ENCODE measurements around the gene ISCA1. TPM values are rescaled to one million over a fixed set of nuclear protein-coding genes. Genes with fewer than 3 reads are reported as not detected.
A peak's percentile ranks its signal among the peaks of the same experiment; 100 is the strongest.

The ISCA1 gene
- total RNA-seq, 1 donor from 2014 or later = 20.6 TPM

DNA sequence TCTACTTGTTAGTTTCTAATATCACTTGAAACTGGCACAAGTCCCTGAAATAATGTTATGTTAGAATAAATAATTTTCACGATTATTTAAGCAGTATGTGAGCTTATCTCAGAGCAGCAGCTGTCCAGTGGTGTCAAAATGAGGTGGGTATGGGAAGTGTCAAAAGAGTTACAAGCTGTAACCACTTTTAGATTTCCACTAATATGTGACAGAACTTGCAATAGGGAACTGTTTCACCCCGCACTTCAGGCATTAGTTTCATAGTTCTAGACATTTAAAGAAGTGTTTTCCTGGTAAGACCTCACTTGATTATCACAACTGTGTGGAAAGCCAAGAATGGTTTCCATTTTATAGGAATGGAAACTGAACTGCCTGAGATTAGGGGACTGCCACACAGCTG lies 2.9 kb upstream of the ISCA1 start:
- Histone ChIP-seq H3K4me1 (peaks cover 0 to 9% of the 10 kb centered on the region in 2 donors), H3K36me3 (peaks cover 0 to 11% of the 10 kb centered on the region in 2 donors), H3K27ac (no peak overlapping the region), H3K9me3 (no peaks in the 10 kb centered on the region), H3K4me3 (no peak overlapping the region), H3K27me3 (no peaks in the 10 kb centered on the region)
- no peak for DNase-seq (ENCODE audit: low spot score in 2 of 2)
- TF ChIP-seq, protein P1, sequence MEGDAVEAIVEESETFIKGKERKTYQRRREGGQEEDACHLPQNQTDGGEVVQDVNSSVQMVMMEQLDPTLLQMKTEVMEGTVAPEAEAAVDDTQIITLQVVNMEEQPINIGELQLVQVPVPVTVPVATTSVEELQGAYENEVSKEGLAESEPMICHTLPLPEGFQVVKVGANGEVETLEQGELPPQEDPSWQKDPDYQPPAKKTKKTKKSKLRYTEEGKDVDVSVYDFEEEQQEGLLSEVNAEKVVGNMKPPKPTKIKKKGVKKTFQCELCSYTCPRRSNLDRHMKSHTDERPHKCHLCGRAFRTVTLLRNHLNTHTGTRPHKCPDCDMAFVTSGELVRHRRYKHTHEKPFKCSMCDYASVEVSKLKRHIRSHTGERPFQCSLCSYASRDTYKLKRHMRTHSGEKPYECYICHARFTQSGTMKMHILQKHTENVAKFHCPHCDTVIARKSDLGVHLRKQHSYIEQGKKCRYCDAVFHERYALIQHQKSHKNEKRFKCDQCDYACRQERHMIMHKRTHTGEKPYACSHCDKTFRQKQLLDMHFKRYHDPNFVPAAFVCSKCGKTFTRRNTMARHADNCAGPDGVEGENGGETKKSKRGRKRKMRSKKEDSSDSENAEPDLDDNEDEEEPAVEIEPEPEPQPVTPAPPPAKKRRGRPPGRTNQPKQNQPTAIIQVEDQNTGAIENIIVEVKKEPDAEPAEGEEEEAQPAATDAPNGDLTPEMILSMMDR (IDR thresholded peaks at IDR 0.05) = no peak
- intact Hi-C loops (cut with DNase I) = no loop called here

DNA sequence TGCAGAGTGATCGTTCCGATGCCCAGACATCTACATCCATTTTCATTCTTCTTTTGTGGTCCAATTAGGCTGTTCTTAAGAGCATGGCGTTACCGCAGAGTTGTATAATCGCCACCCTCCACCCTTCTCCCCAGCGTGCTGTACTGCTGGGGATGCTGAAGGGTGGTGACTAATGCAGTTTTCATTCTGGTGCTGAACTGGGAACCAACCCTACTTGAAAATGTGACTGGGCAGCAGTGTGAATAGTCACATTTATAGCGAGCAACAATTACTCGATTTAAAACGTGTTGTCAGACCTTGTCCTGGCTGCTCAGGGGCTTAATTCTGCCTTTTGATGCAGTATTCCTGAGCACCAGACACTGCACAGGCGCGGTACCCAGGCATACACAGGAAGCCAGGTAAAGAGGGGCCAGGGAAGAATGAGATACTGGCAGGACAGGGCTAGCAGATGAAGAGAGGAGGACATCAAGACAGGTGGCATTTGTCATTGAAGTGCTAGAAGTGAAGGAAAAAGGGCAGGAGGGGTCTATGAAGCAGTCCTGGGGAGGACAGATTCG lies 719 bp upstream of the ISCA1 start:
- TF ChIP-seq, protein P1 (IDR thresholded peaks at IDR 0.05) = no peak
- Histone ChIP-seq H3K9me3 (no peaks in the 10 kb centered on the region), H3K36me3 (peaks cover 0 to 6% of the 10 kb centered on the region in 2 donors), H3K4me3 (peak overlapping the region; percentile 68 to 81), H3K27me3 (no peaks in the 10 kb centered on the region), H3K4me1 (peaks cover 0 to 15% of the 10 kb centered on the region in 2 donors), H3K27ac (peak overlapping the region; percentile 91 to 98)
- DNase-seq (ENCODE audit: low spot score in 2 of 2) = no peak
- intact Hi-C loops (cut with DNase I) = loop anchor here (1.0 to 5.0 kb wide), 5 partner anchors 71 to 1429 kb away; partner anchors contain the start of genes AGTPBP1, NAA35 and TUT7

DNA sequence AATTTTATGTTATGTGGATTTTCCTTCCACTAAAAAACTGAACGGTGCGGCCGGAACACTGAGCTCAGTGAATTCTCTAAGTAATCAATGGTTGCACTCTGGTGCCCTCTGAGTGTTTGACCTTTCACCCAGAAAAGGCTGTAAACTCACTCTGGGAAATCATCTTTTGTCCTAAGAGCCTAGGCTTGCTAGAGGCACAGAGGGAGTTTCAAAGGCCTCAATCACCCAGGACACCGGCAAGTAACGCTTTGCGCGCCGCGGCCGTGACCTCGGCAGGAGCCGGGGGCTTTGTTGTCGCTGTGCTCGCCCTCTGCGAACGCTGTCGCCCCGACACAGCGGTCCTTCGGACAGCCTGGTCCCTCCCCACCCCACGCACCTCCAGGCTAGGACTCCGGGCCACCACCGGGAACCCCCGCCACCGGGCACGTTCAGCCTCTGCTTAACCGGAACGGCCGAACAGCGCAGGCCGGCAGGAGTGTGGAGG lies 703 bp downstream of the ISCA1 start:
- no peaks in the 10 kb centered on the region for H3K36me3 ChIP-seq
- peak overlapping the region; percentile 68 to 81 for H3K4me3 ChIP-seq
- intact Hi-C loops (cut with DNase I) = loop anchor here (1.0 to 5.0 kb wide), 5 partner anchors 73 to 1431 kb away; partner anchors contain the start of genes AGTPBP1, NAA35 and TUT7
- TF ChIP-seq, protein P1 (IDR thresholded peaks at IDR 0.05) = no peak
- peak overlapping the region; percentile 91 to 98 for H3K27ac ChIP-seq
- H3K27me3 ChIP-seq = no peaks in the 10 kb centered on the region
- H3K9me3 ChIP-seq = no peaks in the 10 kb centered on the region
- peaks cover 0 to 15% of the 10 kb centered on the region in 2 donors for H3K4me1 ChIP-seq
- no peak for DNase-seq (ENCODE audit: low spot score in 2 of 2)

DNA sequence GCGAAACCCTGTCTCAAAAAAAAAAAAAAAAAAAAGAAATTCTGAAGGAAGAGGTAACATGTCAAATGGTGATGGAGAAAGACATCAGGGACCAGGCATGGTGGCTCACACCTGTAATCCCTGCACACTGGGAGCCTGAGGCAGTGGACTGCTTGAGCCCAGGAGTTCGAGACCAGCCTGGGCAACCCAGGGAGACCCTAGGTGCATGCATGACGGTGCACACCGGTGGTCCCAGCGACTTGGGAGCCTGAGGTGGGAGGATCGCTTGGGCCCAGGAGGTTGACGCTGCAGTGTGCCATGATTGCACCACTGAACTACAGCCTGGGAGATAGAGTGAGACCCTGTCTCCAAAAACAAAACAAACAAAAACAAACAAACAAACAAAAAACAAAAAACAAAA lies 1.8 kb downstream of the ISCA1 start:
- Histone ChIP-seq H3K27ac (no peak overlapping the region), H3K27me3 (no peaks in the 10 kb centered on the region), H3K36me3 (no peaks in the 10 kb centered on the region), H3K9me3 (no peaks in the 10 kb centered on the region), H3K4me3 (no peak overlapping the region), H3K4me1 (peaks cover 0 to 15% of the 10 kb centered on the region in 2 donors)
- no peak for DNase-seq (ENCODE audit: low spot score in 2 of 2)
- intact Hi-C loops (cut with DNase I) = loop anchor here (5.0 kb wide), 3 partner anchors 442 to 1432 kb away; partner anchors contain the start of gene AGTPBP1
- TF ChIP-seq, protein P1 (IDR thresholded peaks at IDR 0.05) = no peak

DNA sequence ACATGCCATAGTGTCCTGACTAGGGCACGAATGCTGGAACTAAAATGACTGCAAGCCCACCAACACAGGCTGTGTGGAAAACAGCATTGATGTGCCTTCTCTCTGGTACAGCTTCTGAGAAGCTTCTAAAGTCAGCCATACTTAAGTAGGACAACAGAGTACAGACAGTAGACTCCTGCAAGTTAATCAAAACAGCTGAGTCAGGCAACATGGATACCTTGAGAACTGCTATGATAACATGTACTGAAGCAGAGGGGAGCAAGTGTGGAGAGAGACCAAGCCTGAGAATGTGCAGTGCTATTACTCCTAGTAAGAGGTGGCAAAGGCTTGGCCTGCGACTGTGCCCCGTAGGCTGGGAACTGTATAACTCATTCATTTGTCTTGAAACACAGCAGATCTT lies 2.5 kb downstream of the ISCA1 start:
- peaks cover 0 to 15% of the 10 kb centered on the region in 2 donors for H3K4me1 ChIP-seq
- DNase-seq (ENCODE audit: low spot score in 2 of 2) = no peak
- no peaks in the 10 kb centered on the region for H3K27me3 ChIP-seq
- H3K27ac ChIP-seq = no peak overlapping the region
- intact Hi-C loops (cut with DNase I) = loop anchor here (5.0 kb wide), 4 partner anchors 442 to 1432 kb away; partner anchors contain the start of gene AGTPBP1
- no peaks in the 10 kb centered on the region for H3K9me3 ChIP-seq
- H3K4me3 ChIP-seq = no peak overlapping the region
- H3K36me3 ChIP-seq = no peaks in the 10 kb centered on the region
- TF ChIP-seq, protein P1 (IDR thresholded peaks at IDR 0.05) = no peak

Data from ascending aorta (tissue), 2 donors.